ENCODE results near the gene CADM1.

GRCh38 chr11:115276799-115277198 lies 227.4 kb downstream of the CADM1 start:
- TF ChIP-seq CTCF (IDR thresholded peaks at IDR 0.05), result no peak
- TF ChIP-seq POLR2A (IDR thresholded peaks at IDR 0.05), result no peak
- no peak for TF ChIP-seq POLR2AphosphoS5 (IDR thresholded peaks at IDR 0.05)

All from prostate gland (tissue), 2 donors.